ENCODE results near the gene UBE2C. TPM values are rescaled to one million over a fixed set of nuclear protein-coding genes. Genes with fewer than 3 reads are reported as not detected.

Gene UBE2C
- total RNA-seq, 1 donor from 2014 or later, result 202 TPM

DNA sequence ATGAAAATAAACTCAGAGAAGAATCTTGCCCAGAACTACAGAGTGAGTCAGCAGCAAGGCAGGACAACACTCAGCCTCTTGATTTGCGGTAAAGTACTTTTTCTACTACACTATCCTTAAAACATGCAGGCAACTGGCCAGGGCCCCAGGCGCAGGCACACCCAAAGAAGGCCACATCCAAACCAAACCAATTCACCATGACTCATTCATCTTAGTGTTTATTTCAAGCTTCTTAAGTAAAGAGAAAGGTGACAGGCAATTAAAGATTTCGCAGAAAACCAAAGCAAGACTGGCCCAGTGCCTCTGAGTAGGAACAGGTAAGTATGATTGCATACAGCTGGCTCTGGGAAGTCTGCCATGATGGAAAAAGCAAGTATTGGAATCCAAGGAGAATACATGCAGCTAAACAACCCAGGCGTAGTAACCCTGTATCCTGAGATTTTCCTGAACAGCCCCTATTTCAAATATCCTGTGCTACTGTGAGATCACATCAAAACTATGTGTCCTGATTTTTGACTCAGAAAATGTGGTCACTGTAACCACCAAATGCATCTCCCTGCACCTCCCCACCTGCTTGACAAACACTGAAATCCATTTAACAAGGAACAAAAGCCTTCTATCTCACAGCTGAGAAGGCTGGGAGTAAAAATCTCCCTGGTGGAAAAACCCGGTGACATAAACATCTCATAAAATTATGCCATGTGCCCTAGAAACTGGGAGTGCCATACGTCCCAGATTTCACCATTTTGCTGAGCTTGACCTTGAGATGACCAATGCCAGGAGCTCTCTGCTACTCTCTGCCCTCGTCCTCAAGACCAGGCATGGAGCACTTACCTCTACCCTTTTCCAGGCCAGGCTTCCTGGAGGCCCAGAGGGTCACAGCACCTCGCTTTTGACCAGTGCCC lies 33.2 kb upstream of the UBE2C start:
- H3K4me3 Mint-ChIP-seq, result no peak overlapping the region

DNA sequence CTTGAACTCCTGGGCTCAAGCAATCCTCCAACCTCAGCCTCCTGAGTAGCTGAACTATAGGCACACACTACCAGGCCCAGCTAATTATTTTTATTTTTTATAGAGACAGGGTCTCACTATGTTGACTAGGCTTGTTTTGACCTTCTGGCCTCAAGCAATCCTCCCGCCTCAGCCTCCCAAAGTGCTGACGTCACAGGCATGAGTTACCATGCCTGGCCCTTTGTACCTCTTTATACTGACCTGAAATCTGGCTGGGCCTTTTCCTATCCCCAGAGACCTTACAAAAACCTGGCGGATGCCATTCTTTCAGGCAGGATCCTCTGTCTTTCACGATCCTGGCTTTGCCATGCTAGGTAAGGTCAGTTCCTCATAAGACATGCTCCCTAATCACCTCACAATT lies 32.3 kb upstream of the UBE2C start:
- Mint-ChIP-seq H3K4me1 (no peaks in the 10 kb centered on the region), H3K4me3 (no peak overlapping the region)

More for the DNA sequence above, 33.2 kb upstream of the UBE2C start:
- DNase-seq (ENCODE audit: low read depth, low spot score), result no peak
- Mint-ChIP-seq H3K27ac (ENCODE audit: unreplicated experiment) (no peak overlapping the region), H3K27me3 (ENCODE audit: low read depth) (no peaks in the 10 kb centered on the region), H3K9me3 (no peaks in the 10 kb centered on the region), H3K4me1 (no peaks in the 10 kb centered on the region), H3K36me3 (ENCODE audit: low read depth) (no peaks in the 10 kb centered on the region)
- no peak for TF ChIP-seq CTCF (conservative IDR thresholded peaks at IDR 0.05)

DNA sequence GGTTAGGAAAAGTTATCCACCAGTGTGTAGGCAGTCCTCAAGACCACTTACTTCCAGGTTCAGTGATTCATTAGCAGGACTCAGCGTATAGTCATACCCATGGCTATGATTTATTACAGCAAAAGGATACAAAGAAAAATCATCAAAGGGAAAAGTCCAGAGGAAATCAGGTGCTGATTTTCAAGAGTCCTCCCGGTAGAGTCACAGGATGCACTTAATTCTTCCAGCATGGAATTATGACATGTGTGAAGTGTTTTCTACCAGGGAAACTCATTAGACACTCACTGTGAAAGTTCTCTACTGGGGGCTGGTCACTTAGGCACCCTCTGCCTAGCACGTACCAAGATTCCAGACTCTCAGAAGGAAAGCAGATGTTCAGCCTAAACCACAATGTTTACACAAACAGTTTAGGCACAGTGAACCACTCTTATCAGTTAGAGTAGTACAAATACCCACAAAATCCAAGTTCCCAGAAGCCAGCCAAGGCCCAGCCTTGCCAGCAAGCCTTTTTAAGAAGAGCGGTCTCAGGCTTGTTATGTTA lies 31.0 kb upstream of the UBE2C start:
- H3K9me3 Mint-ChIP-seq, result no peaks in the 10 kb centered on the region
- DNase-seq (ENCODE audit: low read depth, low spot score), result no peak
- TF ChIP-seq CTCF (conservative IDR thresholded peaks at IDR 0.05), result no peak
- H3K4me3 Mint-ChIP-seq, result no peak overlapping the region
- H3K36me3 Mint-ChIP-seq (ENCODE audit: low read depth), result no peaks in the 10 kb centered on the region
- no peaks in the 10 kb centered on the region for H3K4me1 Mint-ChIP-seq
- H3K27me3 Mint-ChIP-seq (ENCODE audit: low read depth), result peaks cover 8% of the 10 kb centered on the region
- H3K27ac Mint-ChIP-seq (ENCODE audit: unreplicated experiment), result peak overlapping the region; percentile 43

More for the DNA sequence above, 32.3 kb upstream of the UBE2C start:
- no peaks in the 10 kb centered on the region for H3K9me3 Mint-ChIP-seq
- no peak for DNase-seq (ENCODE audit: low read depth, low spot score)
- no peak for TF ChIP-seq CTCF (conservative IDR thresholded peaks at IDR 0.05)
- H3K36me3 Mint-ChIP-seq (ENCODE audit: low read depth), result no peaks in the 10 kb centered on the region
- H3K27ac Mint-ChIP-seq (ENCODE audit: unreplicated experiment), result no peak overlapping the region
- H3K27me3 Mint-ChIP-seq (ENCODE audit: low read depth), result peaks cover 3% of the 10 kb centered on the region

- DNase-seq (ENCODE audit: low read depth, low spot score), result no peak
- no peak for TF ChIP-seq CTCF (conservative IDR thresholded peaks at IDR 0.05)
- peaks cover 8% of the 10 kb centered on the region for H3K27me3 Mint-ChIP-seq (ENCODE audit: low read depth)
- H3K4me3 Mint-ChIP-seq, result no peak overlapping the region
- no peaks in the 10 kb centered on the region for H3K36me3 Mint-ChIP-seq (ENCODE audit: low read depth)
- H3K9me3 Mint-ChIP-seq, result no peaks in the 10 kb centered on the region
- H3K27ac Mint-ChIP-seq (ENCODE audit: unreplicated experiment), result no peak overlapping the region
- H3K4me1 Mint-ChIP-seq, result no peaks in the 10 kb centered on the region
Observed at GRCh38 chr20:45782890-45783289, 29.6 kb upstream of the UBE2C start.

- Mint-ChIP-seq H3K36me3 (ENCODE audit: low read depth) (no peaks in the 10 kb centered on the region), H3K27ac (ENCODE audit: unreplicated experiment) (no peak overlapping the region), H3K4me1 (no peaks in the 10 kb centered on the region), H3K27me3 (ENCODE audit: low read depth) (peaks cover 10% of the 10 kb centered on the region), H3K4me3 (no peak overlapping the region), H3K9me3 (no peaks in the 10 kb centered on the region)
- TF ChIP-seq CTCF (conservative IDR thresholded peaks at IDR 0.05), result no peak
- no peak for DNase-seq (ENCODE audit: low read depth, low spot score)
Observed at GRCh38 chr20:45783656-45784294, 28.7 kb upstream of the UBE2C start.
